ENCODE measurements around the gene OAF.
"Not testable (repeated sequence)": the region's sequence is repeated elsewhere in the genome, so short reads cannot be mapped to it uniquely, and the experiment has no call there.

Gene OAF

GRCh38 chr11:120260616-120261015 lies 49.8 kb downstream of the OAF start:
- in situ Hi-C loops (cut with HindIII; ENCODE audit: low sequenced_read_pairs), result no loop called here

DNA sequence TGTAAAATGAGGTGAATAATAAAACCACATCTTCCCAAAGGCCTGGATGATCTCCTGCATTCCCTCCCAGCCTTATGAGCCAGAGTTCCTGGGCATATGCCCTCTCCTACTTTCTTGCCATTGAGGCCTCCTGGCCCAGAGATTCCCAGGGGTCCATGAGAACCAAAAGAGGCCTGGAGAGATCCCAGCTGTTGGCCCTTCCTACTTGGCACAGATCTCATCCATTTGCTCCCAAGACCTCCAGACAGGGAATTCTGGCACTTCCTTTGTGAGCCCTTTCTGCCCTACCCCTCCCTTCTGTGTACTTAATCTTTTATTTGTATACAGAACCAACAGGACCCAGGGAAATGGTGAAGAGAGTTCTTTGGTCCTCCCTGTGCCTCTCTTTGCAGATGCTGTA lies 50.5 kb downstream of the OAF start:
- in situ Hi-C loops (cut with HindIII; ENCODE audit: low sequenced_read_pairs), result no loop called here

- in situ Hi-C loops (cut with HindIII; ENCODE audit: low sequenced_read_pairs), result no loop called here
These were observed 51.1 kb downstream of the OAF start for GRCh38 chr11:120261931-120262330.

- in situ Hi-C loops (cut with HindIII; ENCODE audit: low sequenced_read_pairs), result no loop called here
These were observed 56.5 kb downstream of the OAF start for GRCh38 chr11:120267319-120267718.

DNA sequence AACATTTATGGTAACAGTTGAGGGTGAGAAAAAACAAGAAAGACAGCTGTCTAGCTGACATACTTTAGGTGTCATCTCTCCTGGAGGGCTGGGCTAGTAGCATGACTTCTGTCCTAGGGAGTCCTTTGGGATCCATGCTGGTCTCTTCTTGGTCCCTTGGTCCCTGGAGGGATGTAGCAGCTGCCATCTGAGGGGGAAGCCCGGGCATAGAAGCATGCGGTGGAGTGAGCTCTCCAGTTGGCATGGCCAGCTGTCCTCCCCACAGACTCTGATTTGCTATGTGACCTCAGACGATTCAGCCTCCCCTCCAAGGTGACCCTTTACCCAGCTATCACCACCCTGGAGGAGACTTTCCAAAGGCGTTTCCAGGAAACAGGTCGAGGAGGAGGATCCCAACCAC lies 57.9 kb downstream of the OAF start:
- in situ Hi-C loops (cut with HindIII; ENCODE audit: low sequenced_read_pairs), result no loop called here

- in situ Hi-C loops (cut with HindIII; ENCODE audit: low sequenced_read_pairs), result no loop called here
These were observed 59.6 kb downstream of the OAF start for GRCh38 chr11:120270386-120270785.

DNA sequence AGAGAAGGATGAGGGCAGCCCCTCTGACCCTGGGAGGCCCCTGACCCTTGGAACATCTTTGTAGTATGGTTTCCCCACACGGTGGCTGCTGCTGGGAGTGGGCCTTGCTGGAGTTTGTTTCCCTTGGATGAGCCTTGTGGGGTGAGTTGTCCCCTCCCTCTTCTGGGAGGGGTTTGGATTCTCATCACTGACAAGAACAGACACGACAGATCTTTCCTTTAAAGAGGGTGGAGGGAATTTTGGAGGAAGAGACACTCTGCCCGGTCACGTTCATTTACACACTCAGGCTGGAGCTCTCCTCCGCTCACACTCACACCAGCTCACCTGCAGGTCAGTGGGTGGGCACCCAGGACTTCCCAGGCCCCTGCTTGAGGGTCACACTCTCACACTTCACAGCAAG lies 60.8 kb downstream of the OAF start:
- in situ Hi-C loops (cut with HindIII; ENCODE audit: low sequenced_read_pairs), result no loop called here

- in situ Hi-C loops (cut with HindIII; ENCODE audit: low sequenced_read_pairs), result no loop called here
These were observed 61.5 kb downstream of the OAF start for GRCh38 chr11:120272303-120272702.

DNA sequence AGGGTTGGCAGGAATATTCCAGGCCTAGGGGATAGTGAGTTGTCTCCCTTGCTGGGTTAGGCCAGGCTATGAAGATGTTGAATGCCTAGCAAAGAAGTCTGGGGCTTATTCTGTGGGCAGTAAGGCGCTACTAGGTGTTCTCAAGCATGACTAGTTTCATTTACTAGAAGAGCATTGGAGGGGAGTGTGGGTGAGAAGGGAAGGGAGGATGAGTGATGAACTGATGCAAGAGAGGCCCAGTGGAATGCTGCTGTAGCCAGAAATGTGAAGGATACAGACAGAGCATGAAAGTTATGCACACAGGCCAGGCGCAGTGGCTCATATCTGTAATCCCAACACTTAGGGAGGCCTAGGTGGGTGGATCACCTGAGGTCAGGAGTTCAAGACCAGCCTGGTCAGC lies 62.6 kb downstream of the OAF start:
- in situ Hi-C loops (cut with HindIII; ENCODE audit: low sequenced_read_pairs), result no loop called here

- in situ Hi-C loops (cut with HindIII; ENCODE audit: low sequenced_read_pairs), result not testable (repeated sequence)
These were observed 63.1 kb downstream of the OAF start for GRCh38 chr11:120273956-120274355.

DNA sequence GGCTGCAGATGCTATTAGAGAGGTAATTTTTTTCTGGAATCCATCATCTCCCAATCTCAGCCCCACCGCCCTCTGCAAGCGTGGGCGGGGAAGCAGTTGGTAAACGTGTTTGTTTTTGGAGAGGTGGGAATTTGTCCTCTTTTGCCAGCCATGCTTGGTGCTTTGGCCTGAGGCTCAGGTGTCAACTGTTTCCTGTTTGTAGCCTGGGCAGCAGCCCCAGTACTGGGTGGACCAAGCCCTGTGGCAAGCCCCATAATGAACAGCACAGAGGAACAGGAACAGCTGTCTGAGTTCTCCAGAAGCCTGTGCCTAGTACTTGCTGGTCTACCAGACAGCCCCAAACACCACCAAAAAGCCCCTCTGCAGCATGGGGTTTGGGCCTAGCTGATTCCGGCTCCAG lies 68.7 kb downstream of the OAF start:
- in situ Hi-C loops (cut with HindIII; ENCODE audit: low sequenced_read_pairs), result no loop called here
